ENCODE measurements around the gene CFB.
"Not testable (repeated sequence)": the region's sequence is repeated elsewhere in the genome, so short reads cannot be mapped to it uniquely, and the experiment has no call there.

CFB gene

GRCh38 chr6:31911826-31912585 is 33.9 kb upstream of the CFB start:
- no peak for DNase-seq (ENCODE audit: low read depth in 2 of 2)

DNA sequence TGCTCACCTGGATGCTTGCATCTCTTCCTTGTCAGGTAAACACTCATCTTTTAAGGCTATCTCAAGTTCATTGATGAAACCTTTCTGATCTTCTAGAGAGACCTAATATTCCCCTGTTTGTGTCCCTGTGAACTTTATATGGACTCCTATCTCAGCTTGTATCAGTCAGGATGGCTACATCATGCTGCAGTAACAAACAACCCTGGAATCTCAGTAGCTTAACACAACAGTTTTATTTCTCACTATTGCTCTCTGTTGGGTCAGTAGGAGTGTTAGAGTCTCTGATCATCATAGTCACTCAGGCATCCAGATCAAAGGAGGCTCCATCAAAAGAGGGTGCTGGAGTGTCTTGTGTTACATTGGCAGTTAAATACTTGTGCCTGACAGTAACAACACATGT is 30.5 kb upstream of the CFB start:
- no peak for DNase-seq (ENCODE audit: low read depth in 2 of 2)

- DNase-seq (ENCODE audit: low read depth in 2 of 2): no peak
Measured at GRCh38 chr6:31915756-31916155, 30.1 kb upstream of the CFB start.

GRCh38 chr6:31918069-31918720 is 27.7 kb upstream of the CFB start:
- DNase-seq (ENCODE audit: low read depth in 2 of 2): no peak

GRCh38 chr6:31919624-31920303 is 26.1 kb upstream of the CFB start:
- DNase-seq (ENCODE audit: low read depth in 2 of 2): no peak

DNA sequence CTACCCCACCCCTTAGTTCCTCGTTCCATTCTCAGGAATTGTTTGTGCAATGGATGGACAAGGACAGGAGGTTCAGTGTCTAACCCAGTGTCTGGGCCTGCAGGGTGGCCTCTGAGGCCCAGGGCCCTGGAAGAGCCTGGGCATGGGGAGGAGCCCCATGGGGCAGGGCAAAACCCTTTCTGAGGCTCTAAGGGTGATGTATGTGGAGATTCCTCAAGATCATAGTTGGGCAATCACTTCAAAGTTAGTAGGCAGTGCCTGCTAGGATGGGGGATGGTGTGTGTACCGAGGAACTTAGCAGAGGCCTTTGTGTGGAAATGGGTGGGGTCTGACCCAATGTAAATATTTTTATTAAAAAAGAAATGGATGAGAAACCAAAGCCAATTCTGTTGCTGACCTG is 25.1 kb upstream of the CFB start:
- no peak for DNase-seq (ENCODE audit: low read depth in 2 of 2)

DNA sequence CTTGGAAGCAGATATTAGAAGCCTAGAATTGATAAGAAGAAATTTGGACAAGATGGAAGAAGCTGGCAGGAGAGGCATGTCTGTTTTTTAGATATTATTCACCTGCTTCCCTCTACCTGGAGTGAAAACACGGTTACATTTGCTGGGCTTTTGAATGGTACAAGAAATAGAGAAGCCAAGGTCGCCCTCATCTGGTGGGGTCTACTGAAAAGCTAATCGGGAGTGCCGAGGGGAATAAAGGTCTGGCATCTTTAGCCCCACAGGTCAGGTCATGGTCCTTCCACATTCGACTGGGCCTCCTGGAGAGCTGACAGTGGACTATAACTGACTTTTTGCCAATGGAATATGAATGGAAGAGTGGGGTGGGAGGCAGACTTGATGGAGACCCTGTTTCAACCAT is 23.0 kb upstream of the CFB start:
- DNase-seq (ENCODE audit: low read depth in 2 of 2): no peak

- DNase-seq (ENCODE audit: low read depth in 2 of 2): no peak
Measured at GRCh38 chr6:31927242-31927862, 18.5 kb upstream of the CFB start, which contains the start of gene C2. TSS of gene C2 (plus strand) at chr6:31927717. CDS start at chr6:31927753, 36 bp downstream.

- no peak for DNase-seq (ENCODE audit: low read depth in 2 of 2)
Measured at GRCh38 chr6:31927863-31928671, 17.8 kb upstream of the CFB start.

GRCh38 chr6:31928672-31928939 is 17.3 kb upstream of the CFB start:
- no peak for DNase-seq (ENCODE audit: low read depth in 2 of 2)

DNA sequence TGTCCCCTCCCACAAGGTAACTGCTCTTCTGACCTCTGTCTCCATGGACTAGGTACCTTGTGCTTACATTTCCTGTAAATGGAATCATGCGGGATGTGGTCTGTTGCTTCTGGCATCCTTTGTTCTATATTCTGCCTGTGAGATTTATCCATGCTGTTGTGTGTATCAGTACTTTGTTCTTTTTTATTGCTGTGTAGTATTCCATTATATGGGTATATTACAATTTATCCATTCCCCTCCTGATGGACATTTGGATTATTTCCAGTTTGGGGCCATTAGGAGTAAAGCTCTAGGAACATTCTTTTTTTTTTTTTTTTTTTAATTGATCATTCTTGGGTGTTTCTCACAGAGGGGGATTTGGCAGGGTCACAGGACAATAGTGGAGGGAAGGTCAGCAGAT is 14.9 kb upstream of the CFB start:
- DNase-seq (ENCODE audit: low read depth in 2 of 2): no peak

GRCh38 chr6:31932137-31932536 is 13.8 kb upstream of the CFB start:
- DNase-seq (ENCODE audit: low read depth in 2 of 2): not testable (repeated sequence)

- DNase-seq (ENCODE audit: low read depth in 2 of 2): no peak
Measured at GRCh38 chr6:31933537-31933936, 12.4 kb upstream of the CFB start.

DNA sequence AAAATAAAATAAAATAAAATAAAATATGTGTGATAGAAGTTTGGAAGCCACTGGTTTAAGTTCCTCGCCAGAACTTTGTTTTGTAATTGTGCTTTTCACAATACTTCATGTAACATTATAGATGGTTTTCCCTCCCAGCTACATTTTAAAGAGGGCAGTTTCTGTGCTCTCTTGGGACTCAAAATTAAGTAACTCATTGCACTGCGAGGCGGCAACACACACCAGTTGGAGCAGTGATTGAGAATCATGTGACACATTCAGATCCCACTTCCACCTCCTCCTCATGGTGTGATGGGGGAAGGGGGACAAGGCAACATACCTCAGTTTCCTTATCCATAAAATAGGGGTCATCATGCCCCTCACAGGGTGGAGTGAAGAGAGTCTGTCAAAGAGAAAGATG is 10.9 kb upstream of the CFB start:
- DNase-seq (ENCODE audit: low read depth in 2 of 2): no peak

DNA sequence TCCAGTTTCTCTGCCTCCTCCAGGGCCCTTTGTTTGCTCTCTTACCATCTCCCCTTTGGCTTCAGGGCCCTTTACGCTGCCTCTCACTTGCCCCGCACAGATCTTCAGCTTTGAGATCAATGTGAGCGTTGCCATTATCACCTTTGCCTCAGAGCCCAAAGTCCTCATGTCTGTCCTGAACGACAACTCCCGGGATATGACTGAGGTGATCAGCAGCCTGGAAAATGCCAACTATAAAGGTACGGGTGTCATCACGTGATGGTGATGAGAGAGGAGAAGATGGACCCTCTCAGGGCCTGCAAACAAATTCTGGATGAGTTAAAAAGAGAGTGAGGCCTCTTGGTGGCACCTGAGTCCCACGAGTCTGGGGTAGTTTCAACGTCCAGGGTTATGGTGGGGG is 10.1 kb upstream of the CFB start:
- no peak for DNase-seq (ENCODE audit: low read depth in 2 of 2)

DNA sequence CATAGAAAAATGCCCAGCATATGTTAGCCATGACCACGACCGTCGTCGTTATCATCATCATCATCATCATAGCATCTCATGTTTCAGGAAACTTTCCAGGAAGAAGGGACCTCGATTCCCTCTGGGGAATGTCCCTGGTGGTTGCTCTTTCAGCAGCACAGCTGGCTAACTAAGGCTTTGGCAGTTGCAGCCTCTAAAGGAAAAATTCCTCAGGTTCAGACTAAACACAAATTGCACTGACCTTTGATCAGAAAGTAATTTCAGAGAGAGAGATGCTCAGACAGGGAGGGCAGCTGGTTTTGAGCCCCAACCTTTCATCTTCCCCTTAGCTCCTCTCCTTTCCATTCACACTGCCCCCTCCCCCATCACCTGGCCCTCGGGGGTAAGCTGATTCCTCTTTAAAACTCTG is 5.6 kb upstream of the CFB start:
- no peak for DNase-seq (ENCODE audit: low read depth in 2 of 2)

- no peak for DNase-seq (ENCODE audit: low read depth in 2 of 2)
Measured at GRCh38 chr6:31943742-31944141, 2.2 kb upstream of the CFB start.

GRCh38 chr6:31945154-31945506 is 765 bp upstream of the CFB start:
- no peak for DNase-seq (ENCODE audit: low read depth in 2 of 2)

GRCh38 chr6:31946370-31946885 is 533 bp downstream of the CFB start:
- DNase-seq (ENCODE audit: low read depth in 2 of 2): no peak

DNA sequence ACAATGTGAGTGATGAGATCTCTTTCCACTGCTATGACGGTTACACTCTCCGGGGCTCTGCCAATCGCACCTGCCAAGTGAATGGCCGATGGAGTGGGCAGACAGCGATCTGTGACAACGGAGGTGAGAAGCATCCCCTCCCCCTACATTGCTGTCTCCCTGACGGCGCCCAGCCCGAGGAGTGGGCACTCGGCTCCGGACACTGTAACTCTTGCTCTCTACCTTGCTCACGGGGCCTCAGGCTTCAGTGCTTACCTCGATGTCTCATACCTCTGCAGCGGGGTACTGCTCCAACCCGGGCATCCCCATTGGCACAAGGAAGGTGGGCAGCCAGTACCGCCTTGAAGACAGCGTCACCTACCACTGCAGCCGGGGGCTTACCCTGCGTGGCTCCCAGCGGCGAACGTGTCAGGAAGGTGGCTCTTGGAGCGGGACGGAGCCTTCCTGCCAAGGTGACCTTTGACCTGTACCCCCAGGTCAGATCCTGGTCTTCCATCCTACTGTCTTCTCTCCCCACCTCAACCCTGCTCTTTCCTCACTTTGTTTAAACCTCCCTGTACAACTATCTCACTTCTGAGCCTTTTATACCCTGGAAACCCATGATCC is 1.3 kb downstream of the CFB start:
- no peak for DNase-seq (ENCODE audit: low read depth in 2 of 2)

DNA sequence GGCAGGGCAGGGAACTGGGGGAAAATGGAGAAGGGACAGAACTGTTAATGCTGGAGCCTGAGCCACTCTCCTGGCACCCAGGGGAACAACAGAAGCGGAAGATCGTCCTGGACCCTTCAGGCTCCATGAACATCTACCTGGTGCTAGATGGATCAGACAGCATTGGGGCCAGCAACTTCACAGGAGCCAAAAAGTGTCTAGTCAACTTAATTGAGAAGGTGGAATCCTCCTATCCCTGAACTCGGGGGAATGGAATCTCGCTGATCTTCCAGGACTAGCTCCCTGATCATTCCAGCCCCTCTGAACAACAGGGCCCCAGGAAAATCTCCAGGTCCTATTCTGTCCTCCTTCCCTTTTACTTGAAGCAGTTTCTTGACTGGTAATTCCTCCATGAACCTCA is 2.0 kb downstream of the CFB start:
- DNase-seq (ENCODE audit: low read depth in 2 of 2): no peak

All from stimulated activated CD8-positive, alpha-beta memory T cell treated with anti-CD3 and anti-CD28 coated beads, Interleukin-15, amount 100 ng/mL, for 48 hours (primary cell).